Activated CD4-positive, alpha-beta memory T cell treated with anti-CD3 and anti-CD28 coated beads for 36 hours (primary cell): ENCODE data around the gene RNASEL. TPM values are rescaled to one million over a fixed set of nuclear protein-coding genes. Genes with fewer than 3 reads are reported as not detected.

Source experiments
- CTCF ChIA-PET: fragments of 350-600 bp; sonication (Branson Sonifier 250); formaldehyde crosslinking; loops from one replicate; lab custom pipeline; 2021; ENCODE audit warnings: antibody characterized with exemption, inconsistent platforms; lab: Charles Lee
- POLR2A ChIA-PET: fragments of 350-600 bp; sonication (Branson Sonifier 250); formaldehyde crosslinking; loops from one replicate; lab custom pipeline; 2021; ENCODE audit warnings: antibody characterized with exemption; lab: Charles Lee
- DNase-seq: peaks from one replicate; pipeline ENCODE4 v3.0.0-alpha.2; 2020
- H3K27ac Mint-ChIP-seq: one replicate; pipeline ENCODE4 v1.8.0; 2021; ENCODE audit warnings: mixed read lengths
- H3K27me3 Mint-ChIP-seq: one replicate; pipeline ENCODE4 v1.8.0; 2021; ENCODE audit warnings: mixed read lengths
- H3K36me3 Mint-ChIP-seq: one replicate; pipeline ENCODE4 v1.8.0; 2021; ENCODE audit warnings: mixed read lengths
- H3K4me1 Mint-ChIP-seq: one replicate; pipeline ENCODE4 v1.8.0; 2021; ENCODE audit warnings: low read depth, mixed read lengths
- H3K4me3 Mint-ChIP-seq: one replicate; pipeline ENCODE4 v1.8.0; 2021; ENCODE audit warnings: mild to moderate bottlenecking, mixed read lengths
- H3K9me3 Mint-ChIP-seq: one replicate; pipeline ENCODE4 v1.8.0; 2021; ENCODE audit warnings: mixed read lengths
- intact Hi-C: fragments of 100-400 bp; cut with micrococcal nuclease; formaldehyde crosslinking; loops from one replicate; pipeline ENCODE4 v1.15.1; 2023
- total RNA-seq, 2 experiments: library from RNA; stranded (reverse); gene quantifications; one replicate each; pipeline ENCODE4 v1.2.3, GENCODE V29; 2021

The RNASEL gene
- total RNA-seq, 2 experiments from 2014 or later, result 4.5 TPM

DNA sequence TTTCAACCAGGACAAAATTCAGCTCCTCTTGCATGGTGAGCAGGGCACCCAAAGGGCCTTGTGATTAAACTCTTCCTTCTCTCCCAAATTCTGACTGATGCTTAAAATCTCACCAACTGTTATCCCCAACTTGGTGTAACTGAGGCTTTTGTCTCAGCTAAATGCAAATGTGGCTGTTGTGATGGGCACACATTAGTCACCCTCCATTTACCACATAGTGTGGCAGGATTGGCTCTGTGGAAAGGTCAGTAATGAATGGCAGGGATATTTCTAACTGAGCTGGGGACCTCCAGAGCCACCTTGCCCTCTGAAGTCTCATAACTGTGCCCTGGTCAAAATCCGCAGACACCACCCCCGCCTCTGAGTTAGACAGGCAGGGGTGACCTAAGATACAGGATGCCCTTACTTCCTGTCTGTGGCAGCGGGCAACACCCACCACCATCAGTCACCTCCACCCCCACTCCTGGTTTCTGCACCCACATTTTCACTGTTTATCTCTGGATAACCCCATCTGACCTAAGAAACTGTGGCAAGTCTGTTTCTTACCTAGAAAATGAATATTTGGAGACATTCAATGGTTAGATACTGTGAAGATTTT, 40.5 kb upstream of the RNASEL start:
- peaks cover 9% of the 10 kb centered on the region for H3K27me3 Mint-ChIP-seq
- CTCF ChIA-PET, result interaction anchor here (0.9 to 2.4 kb wide), 15 partner anchors 9 to 159 kb away, joined by 3 to 12 read pairs (median 4); no protein-coding TSS in a partner anchor

DNA sequence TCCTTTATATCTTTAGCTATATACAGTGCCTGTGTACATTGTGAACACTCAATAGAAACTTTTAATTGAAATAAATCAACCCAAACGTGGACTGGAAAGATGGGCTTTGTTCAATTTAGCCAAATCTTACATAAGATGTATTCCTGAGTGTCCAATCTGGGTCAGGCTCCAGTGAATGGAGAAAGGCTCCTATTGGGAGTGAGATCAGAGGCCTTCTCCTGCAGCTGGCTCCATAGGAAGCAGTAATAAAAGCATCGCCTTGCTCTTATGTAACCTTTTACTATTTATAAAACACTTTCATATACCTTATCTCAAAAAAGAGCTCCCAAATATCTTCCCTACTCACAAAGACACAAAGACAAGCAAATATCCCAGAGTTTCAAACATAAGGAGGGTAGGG, 40.0 kb upstream of the RNASEL start:
- Mint-ChIP-seq H3K27ac (peak overlapping the region; percentile 50), H3K4me3 (no peak overlapping the region)
- CTCF ChIA-PET, result interaction anchor here (0.9 to 2.4 kb wide), 13 partner anchors 8 to 160 kb away, joined by 3 to 12 read pairs (median 4); no protein-coding TSS in a partner anchor

More for the DNA sequence above, 40.5 kb upstream of the RNASEL start:
- Mint-ChIP-seq H3K27ac (peak overlapping the region; percentile 50), H3K36me3 (no peaks in the 10 kb centered on the region), H3K4me1 (peaks cover 64% of the 10 kb centered on the region), H3K9me3 (no peaks in the 10 kb centered on the region), H3K4me3 (no peak overlapping the region)
- DNase-seq, result peak; percentile 87
- POLR2A ChIA-PET, result interaction anchor here (0.8 to 3.2 kb wide), 9 partner anchors 9 to 88 kb away, joined by 3 to 28 read pairs (median 4); partner anchors contain the start of genes RGS16 and RNASEL
- intact Hi-C loops, result loop anchor here (1.0 kb wide), 3 partner anchors 13 to 80 kb away; no protein-coding TSS in a partner anchor

DNA sequence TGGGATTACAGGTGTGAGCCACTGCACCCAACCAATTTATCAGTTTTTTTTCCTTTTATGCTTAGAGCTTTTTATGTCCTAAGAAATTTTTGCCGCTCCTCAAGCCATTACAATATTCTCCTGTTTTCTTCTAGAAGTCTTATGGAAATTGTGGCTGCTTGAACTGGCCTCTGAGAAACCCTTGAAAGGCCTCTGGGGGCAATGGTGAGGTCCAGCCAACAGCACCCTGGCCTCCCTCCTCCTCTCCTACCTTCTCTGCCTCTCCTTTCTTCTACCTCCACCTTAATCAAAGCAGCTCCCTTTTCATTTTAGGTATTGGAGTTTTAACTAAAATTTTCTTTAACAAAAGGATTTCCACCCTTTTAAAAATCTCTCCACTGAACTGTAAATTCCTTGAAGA, 39.6 kb upstream of the RNASEL start:
- CTCF ChIA-PET, result interaction anchor here (0.9 to 2.4 kb wide), 11 partner anchors 8 to 158 kb away, joined by 3 to 12 read pairs (median 4); no protein-coding TSS in a partner anchor
- Mint-ChIP-seq H3K27ac (no peak overlapping the region), H3K9me3 (no peaks in the 10 kb centered on the region), H3K4me3 (no peak overlapping the region), H3K27me3 (peaks cover 9% of the 10 kb centered on the region), H3K36me3 (no peaks in the 10 kb centered on the region), H3K4me1 (peaks cover 71% of the 10 kb centered on the region)
- DNase-seq, result no peak
- intact Hi-C loops, result loop anchor here (1.0 kb wide), 3 partner anchors 12 to 81 kb away; no protein-coding TSS in a partner anchor
- POLR2A ChIA-PET, result interaction anchor here (0.8 to 3.2 kb wide), 5 partner anchors 13 to 31 kb away, joined by 3 to 28 read pairs (median 7); partner anchors contain the start of gene RGS16

More for the DNA sequence above, 40.0 kb upstream of the RNASEL start:
- POLR2A ChIA-PET, result interaction anchor here (0.8 to 3.2 kb wide), 9 partner anchors 8 to 88 kb away, joined by 3 to 28 read pairs (median 4); partner anchors contain the start of genes RGS16 and RNASEL
- intact Hi-C loops, result loop anchor here (1.0 kb wide), 3 partner anchors 13 to 80 kb away; no protein-coding TSS in a partner anchor
- Mint-ChIP-seq H3K27me3 (peaks cover 9% of the 10 kb centered on the region), H3K4me1 (peaks cover 67% of the 10 kb centered on the region), H3K36me3 (no peaks in the 10 kb centered on the region), H3K9me3 (no peaks in the 10 kb centered on the region)
- no peak for DNase-seq

DNA sequence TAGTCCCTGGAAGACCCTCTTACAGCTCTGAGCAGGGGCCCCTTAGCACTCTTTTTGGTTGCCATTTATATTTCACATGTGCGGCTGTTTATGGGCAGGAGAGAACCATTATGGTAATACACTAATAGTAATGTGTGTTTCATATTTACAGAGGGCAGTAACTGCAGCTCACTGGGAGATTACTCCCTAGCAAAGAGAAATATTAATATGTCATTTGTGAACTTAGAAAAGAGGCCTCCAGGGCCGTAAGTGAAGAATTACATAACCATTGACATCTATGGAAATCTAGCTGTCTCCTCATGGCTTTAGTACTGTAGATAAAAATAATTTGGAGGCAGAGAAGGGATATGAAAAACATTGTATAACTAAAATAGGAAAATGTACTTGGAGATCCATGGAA, 38.6 kb upstream of the RNASEL start:
- no peak overlapping the region for H3K4me3 Mint-ChIP-seq
- no peaks in the 10 kb centered on the region for H3K9me3 Mint-ChIP-seq
- H3K4me1 Mint-ChIP-seq, result peaks cover 77% of the 10 kb centered on the region
- CTCF ChIA-PET, result interaction anchor here (1.0 to 1.5 kb wide), 5 partner anchors 9 to 157 kb away, joined by 3 to 6 read pairs (median 4); no protein-coding TSS in a partner anchor
- H3K27me3 Mint-ChIP-seq, result peaks cover 6% of the 10 kb centered on the region
- H3K27ac Mint-ChIP-seq, result no peak overlapping the region
- DNase-seq, result no peak
- no peaks in the 10 kb centered on the region for H3K36me3 Mint-ChIP-seq
- POLR2A ChIA-PET, result interaction anchor here (0.7 to 3.2 kb wide), 2 partner anchors 12 to 80 kb away, joined by 3 to 28 read pairs; no protein-coding TSS in a partner anchor
- intact Hi-C loops, result no loop called here

DNA sequence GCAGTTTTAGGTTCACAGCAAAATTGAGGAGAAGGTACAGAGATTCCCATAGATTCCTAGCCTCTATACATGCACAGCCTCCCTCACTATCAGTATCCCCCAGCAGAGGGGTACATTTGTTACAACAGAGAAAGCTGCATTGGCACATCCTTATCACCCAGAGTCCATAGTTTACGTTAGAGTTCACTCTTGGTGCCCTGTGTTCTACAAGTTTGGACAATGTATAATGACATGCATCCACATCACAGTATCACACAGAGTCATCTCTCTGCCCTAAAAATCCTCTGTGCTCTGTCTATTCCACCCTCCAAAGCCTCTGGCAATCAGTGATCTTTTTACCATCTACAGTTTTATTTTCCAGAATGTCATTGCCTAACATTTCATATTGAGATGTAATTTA, 37.5 kb upstream of the RNASEL start:
- Mint-ChIP-seq H3K4me1 (peaks cover 78% of the 10 kb centered on the region), H3K9me3 (no peaks in the 10 kb centered on the region), H3K4me3 (no peak overlapping the region), H3K36me3 (no peaks in the 10 kb centered on the region), H3K27ac (no peak overlapping the region), H3K27me3 (peaks cover 4% of the 10 kb centered on the region)
- ChIA-PET POLR2A (no interaction called here), CTCF (interaction anchor here (1.2 to 2.5 kb wide), 5 partner anchors 8 to 156 kb away, joined by 4 to 7 read pairs (median 6); no protein-coding TSS in a partner anchor)
- no peak for DNase-seq
- intact Hi-C loops, result no loop called here

DNA sequence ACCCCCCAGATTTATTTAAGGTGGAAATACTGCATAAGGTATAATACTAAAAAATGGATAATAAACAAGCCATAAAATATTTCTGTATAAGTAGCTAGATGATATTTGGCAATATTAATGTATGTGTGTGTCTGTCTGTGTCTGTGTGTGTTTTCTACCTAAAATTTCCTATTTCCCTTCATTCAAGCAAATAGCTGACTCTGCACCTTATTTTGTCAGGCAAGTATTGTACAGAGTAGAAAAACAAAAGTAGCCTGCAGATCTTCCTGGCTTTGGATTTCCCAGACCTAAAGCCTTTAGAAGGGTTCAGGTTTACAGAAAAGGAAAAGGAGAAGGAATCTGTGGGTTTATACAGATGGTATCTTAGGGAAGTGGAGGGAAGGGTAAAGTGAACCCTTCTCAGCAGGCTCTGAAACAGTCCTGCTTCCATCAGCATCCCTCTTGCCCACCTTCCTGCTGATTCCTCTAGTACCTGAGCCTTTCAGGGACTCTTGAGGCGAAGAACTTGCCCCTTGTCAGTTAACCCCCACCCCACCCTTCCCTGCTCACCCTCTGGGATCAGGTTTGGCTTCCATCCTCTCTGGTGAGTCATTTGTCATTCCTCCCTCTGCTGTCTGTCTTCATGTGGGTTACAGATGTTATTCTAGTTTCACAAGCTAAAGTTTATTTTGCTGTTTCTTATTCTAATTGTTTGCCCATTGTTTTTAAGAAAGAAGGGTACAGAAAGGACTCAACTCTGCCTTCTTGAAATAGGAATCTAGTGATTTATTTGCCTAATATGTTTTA, 36.9 kb upstream of the RNASEL start:
- peaks cover 80% of the 10 kb centered on the region for H3K4me1 Mint-ChIP-seq
- peaks cover under 1% of the 10 kb centered on the region for H3K27me3 Mint-ChIP-seq
- no peaks in the 10 kb centered on the region for H3K36me3 Mint-ChIP-seq
- no peak overlapping the region for H3K4me3 Mint-ChIP-seq
- ChIA-PET POLR2A (interaction anchor here (1.0 to 2.6 kb wide), 2 partner anchors 11 to 91 kb away, joined by 3 to 18 read pairs; no protein-coding TSS in a partner anchor), CTCF (interaction anchor here (0.6 to 2.5 kb wide), 5 partner anchors 11 to 38 kb away, joined by 3 to 7 read pairs (median 3); no protein-coding TSS in a partner anchor)
- H3K27ac Mint-ChIP-seq, result no peak overlapping the region
- peaks cover 3% of the 10 kb centered on the region for H3K9me3 Mint-ChIP-seq
- intact Hi-C loops, result loop anchor here (2.0 kb wide), 2 partner anchors 89 to 377 kb away; no protein-coding TSS in a partner anchor
- no peak for DNase-seq

DNA sequence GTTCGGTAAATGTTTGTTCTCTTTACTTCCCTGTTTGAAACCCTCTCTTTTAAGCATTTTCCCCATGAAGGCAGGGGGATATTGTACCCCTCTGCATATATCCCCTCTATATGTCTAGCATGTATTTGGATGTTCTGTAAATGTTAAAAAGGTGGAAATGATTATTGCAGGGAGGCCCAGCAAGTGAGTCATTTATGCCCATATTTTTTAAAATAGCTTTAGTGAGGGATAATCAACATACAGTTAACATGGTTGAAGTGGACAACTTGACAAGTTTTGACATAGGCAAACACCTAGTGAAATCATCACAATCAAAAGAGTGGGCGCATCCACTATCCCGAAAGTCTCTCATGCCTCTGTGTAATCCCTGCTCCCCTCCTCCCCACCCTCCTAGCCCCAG, 36.0 kb upstream of the RNASEL start:
- DNase-seq, result no peak
- ChIA-PET POLR2A (interaction anchor here (1.0 to 2.6 kb wide), 3 partner anchors 10 to 92 kb away, joined by 3 to 18 read pairs (median 3); no protein-coding TSS in a partner anchor), CTCF (interaction anchor here (0.6 to 2.5 kb wide), 7 partner anchors 13 to 37 kb away, joined by 3 to 7 read pairs (median 3); no protein-coding TSS in a partner anchor)
- intact Hi-C loops, result loop anchor here (2.0 kb wide), 2 partner anchors 90 to 376 kb away; no protein-coding TSS in a partner anchor
- Mint-ChIP-seq H3K9me3 (peaks cover 7% of the 10 kb centered on the region), H3K36me3 (peaks cover 4% of the 10 kb centered on the region), H3K4me3 (peak overlapping the region; percentile 3), H3K27ac (peak overlapping the region; percentile 80), H3K4me1 (peaks cover 78% of the 10 kb centered on the region), H3K27me3 (no peaks in the 10 kb centered on the region)

DNA sequence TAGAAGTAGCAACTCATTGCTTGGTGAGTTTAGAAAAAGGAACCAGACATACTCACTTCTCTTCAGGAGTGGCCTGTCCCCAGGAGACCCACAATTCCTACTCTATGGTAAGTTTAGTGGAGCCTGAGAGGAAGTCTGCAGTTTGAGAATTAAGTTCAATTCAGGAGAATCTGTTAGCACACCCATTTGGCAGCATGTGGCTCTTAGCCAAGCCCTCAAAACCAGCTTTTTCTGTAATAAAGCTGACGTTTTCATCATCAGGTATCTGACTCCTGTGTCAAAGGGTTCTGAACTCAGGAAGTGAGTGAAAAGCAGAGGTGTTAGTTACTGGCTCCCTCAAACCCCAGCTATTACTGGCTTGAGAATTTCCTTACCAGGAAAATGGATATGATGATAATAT, 35.5 kb upstream of the RNASEL start:
- Mint-ChIP-seq H3K4me3 (peak overlapping the region; percentile 1), H3K27ac (peak overlapping the region; percentile 80), H3K27me3 (no peaks in the 10 kb centered on the region), H3K9me3 (peaks cover 7% of the 10 kb centered on the region), H3K4me1 (peaks cover 74% of the 10 kb centered on the region), H3K36me3 (peaks cover 4% of the 10 kb centered on the region)
- POLR2A ChIA-PET, result interaction anchor here (1.0 to 2.6 kb wide), 3 partner anchors 9 to 93 kb away, joined by 3 to 18 read pairs (median 3); no protein-coding TSS in a partner anchor
- intact Hi-C loops, result loop anchor here (1.0 to 2.0 kb wide), 4 partner anchors 8 to 376 kb away; no protein-coding TSS in a partner anchor
- peak; percentile 53 for DNase-seq
- CTCF ChIA-PET, result interaction anchor here (0.7 to 2.5 kb wide), 6 partner anchors 12 to 29 kb away, joined by 3 to 7 read pairs (median 4); no protein-coding TSS in a partner anchor

DNA sequence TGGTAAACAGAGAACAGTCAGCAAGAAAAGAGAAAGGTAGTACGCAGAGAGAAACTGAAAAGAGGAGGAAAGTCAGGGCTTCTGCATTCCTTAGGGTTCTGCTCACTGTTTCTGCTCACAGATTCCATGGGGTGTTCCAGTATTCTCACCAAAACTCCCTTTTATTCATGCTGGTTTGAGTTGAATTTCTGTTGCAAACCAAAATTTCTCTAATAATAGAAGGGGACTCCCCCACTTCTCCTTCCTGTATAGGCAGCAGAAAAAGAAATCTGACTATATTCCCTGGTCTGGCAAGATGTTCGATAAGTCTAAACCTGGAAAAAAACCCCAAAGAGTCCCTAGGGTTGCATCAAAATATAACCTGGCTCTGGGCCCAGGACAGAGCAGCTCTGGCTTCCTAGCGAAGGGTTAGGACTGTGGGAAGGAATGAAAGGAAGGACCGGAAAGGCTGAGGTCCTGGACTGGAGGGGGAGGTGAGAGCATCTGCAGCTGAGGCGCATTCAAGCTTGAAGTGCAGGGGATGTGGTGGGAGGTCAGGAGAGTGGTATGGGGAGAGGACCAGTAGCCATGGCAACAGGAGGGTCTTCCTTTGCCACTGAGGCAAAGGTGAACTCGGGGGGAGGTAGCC, 34.0 kb upstream of the RNASEL start:
- CTCF ChIA-PET, result interaction anchor here (0.9 to 1.2 kb wide), 2 partner anchors 27 to 164 kb away, joined by 3 to 5 read pairs; no protein-coding TSS in a partner anchor
- intact Hi-C loops, result no loop called here
- peaks cover 8% of the 10 kb centered on the region for H3K36me3 Mint-ChIP-seq
- H3K4me1 Mint-ChIP-seq, result peaks cover 80% of the 10 kb centered on the region
- POLR2A ChIA-PET, result no interaction called here
- no peak for DNase-seq
- H3K27me3 Mint-ChIP-seq, result peaks cover 3% of the 10 kb centered on the region
- peak overlapping the region; percentile 1 for H3K27ac Mint-ChIP-seq
- H3K9me3 Mint-ChIP-seq, result peaks cover 7% of the 10 kb centered on the region
- H3K4me3 Mint-ChIP-seq, result no peak overlapping the region

DNA sequence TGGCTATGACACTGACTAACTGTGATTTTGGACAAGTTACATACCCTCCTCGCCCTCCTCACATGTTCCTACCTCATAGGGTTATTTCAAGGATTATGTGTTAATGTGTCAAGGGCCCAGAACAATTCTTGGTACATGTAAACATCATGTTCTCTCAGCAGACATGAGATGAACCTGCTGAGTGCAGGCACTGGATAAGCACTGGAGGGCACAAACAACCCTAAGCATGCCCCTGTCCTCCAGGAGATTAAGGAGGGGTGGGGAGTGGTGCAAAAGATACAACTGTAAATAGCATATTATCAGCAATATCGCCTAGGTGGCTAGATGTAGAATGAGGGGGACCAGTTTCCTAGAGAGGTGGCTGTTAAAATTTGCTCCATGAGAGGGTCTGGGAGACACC, 32.9 kb upstream of the RNASEL start:
- intact Hi-C loops, result no loop called here
- no peak for DNase-seq
- Mint-ChIP-seq H3K36me3 (peaks cover 8% of the 10 kb centered on the region), H3K4me3 (no peak overlapping the region), H3K9me3 (peaks cover 7% of the 10 kb centered on the region), H3K27ac (peak overlapping the region; percentile 36), H3K27me3 (peaks cover 3% of the 10 kb centered on the region), H3K4me1 (peaks cover 88% of the 10 kb centered on the region)
- POLR2A ChIA-PET, result no interaction called here
- CTCF ChIA-PET, result interaction anchor here (1.5 kb wide), 1 partner anchor 160 kb away, joined by 7 read pairs; no protein-coding TSS in a partner anchor
